IMR-90 (cell line): ENCODE measurements around the gene TMEM176B. TPM values are rescaled to one million over a fixed set of nuclear protein-coding genes. Genes with fewer than 3 reads are reported as not detected.

Experiments used
- ATAC-seq: fragments of 200-7000 bp; cut with Tn5 transposase; 2 replicates; pipeline ENCODE4 v1.9.1; 2020; ENCODE audit warnings: low read depth, mild to moderate bottlenecking, moderate library complexity
- BruUV-seq: library from RNA; stranded (reverse); fragments of 400-500 nt; replicated peaks from 2 replicates; lab custom pipeline; 2021; lab: Mats Ljungman, UMichigan
- CTCF ChIA-PET: fragments of 300-600 bp; formaldehyde crosslinking; extraction: SDS; loops from one replicate; lab custom pipeline; 2021; ENCODE audit warnings: antibody characterized with exemption; lab: Yijun Ruan, JAX
- POLR2A ChIA-PET: fragments of 300-600 bp; sonication (Branson Sonifier 250); formaldehyde crosslinking; loops from one replicate; lab custom pipeline; 2022; ENCODE audit warnings: antibody characterized with exemption; ENCODE audit not compliant: unreplicated experiment; lab: Charles Lee
- DNase-seq: peaks from one replicate; pipeline ENCODE4 v3.0.0; 2013
- H2AFZ ChIP-seq: replicated peaks from 2 replicates; pipeline ENCODE3; 2013; ENCODE audit warnings: low read length, mild to moderate bottlenecking; ENCODE audit not compliant: poor library complexity
- H2AK5ac ChIP-seq: 2 replicates; pipeline ENCODE4 v1.6.1; 2013; ENCODE audit warnings: low read depth, low read length, inconsistent platforms
- H2AK9ac ChIP-seq: replicated peaks from 2 replicates; pipeline ENCODE3; 2013; ENCODE audit warnings: mild to moderate bottlenecking, low read depth, low read length, moderate library complexity; ENCODE audit not compliant: poor library complexity
- H2BK120ac ChIP-seq: 2 replicates; pipeline ENCODE4 v1.6.1; 2013; ENCODE audit warnings: low read depth, low read length, inconsistent platforms
- H2BK15ac ChIP-seq: 3 replicates; pipeline ENCODE4 v1.6.1; 2013; ENCODE audit warnings: low read depth, low read length, inconsistent platforms
- H2BK20ac ChIP-seq: 2 replicates; pipeline ENCODE4 v1.6.1; 2013; ENCODE audit warnings: low read depth, mild to moderate bottlenecking, inconsistent platforms, low read length, moderate library complexity
- H2BK5ac ChIP-seq: 2 replicates; pipeline ENCODE4 v1.6.1; 2013; ENCODE audit warnings: mild to moderate bottlenecking, low read depth, low read length, inconsistent platforms; ENCODE audit not compliant: poor library complexity, severe bottlenecking
- H3K14ac ChIP-seq: replicated peaks from 2 replicates; pipeline ENCODE4 v1.6.1; 2013; ENCODE audit warnings: low read depth, low read length, inconsistent platforms
- H3K18ac ChIP-seq: 2 replicates; pipeline ENCODE4 v1.6.1; 2013; ENCODE audit warnings: low read depth, low read length, control low read depth
- H3K23ac ChIP-seq: 2 replicates; pipeline ENCODE4 v1.6.1; 2013; ENCODE audit warnings: low read depth, low read length, inconsistent platforms
- H3K27ac ChIP-seq: 2 replicates; pipeline ENCODE4 v1.5.1; 2013; ENCODE audit warnings: mild to moderate bottlenecking, control low read depth, low read length; ENCODE audit not compliant: insufficient read depth
- H3K27me3 ChIP-seq: 2 replicates; pipeline ENCODE4 v1.6.1; 2013; ENCODE audit warnings: low read length; ENCODE audit not compliant: control insufficient read depth, insufficient read depth
- H3K36me3 ChIP-seq: 2 replicates; pipeline ENCODE4 v1.6.1; 2013; ENCODE audit warnings: low read length, mixed read lengths; ENCODE audit not compliant: control insufficient read depth, insufficient read depth
- H3K4ac ChIP-seq: 2 replicates; pipeline ENCODE4 v1.6.1; 2013; ENCODE audit warnings: low read depth, low read length, inconsistent platforms
- H3K4me1 ChIP-seq: 2 replicates; pipeline ENCODE4 v1.6.1; 2013; ENCODE audit warnings: low read length, mixed read lengths; ENCODE audit not compliant: control insufficient read depth, insufficient read depth
- H3K4me2 ChIP-seq: 2 replicates; pipeline ENCODE4 v1.6.1; 2013; ENCODE audit warnings: low read depth, mild to moderate bottlenecking, control low read depth, low read length, moderate library complexity
- H3K4me3 ChIP-seq: 2 replicates; pipeline ENCODE4 v1.5.1; 2013; ENCODE audit warnings: low read depth, mild to moderate bottlenecking, control low read depth, low read length, moderate library complexity; ENCODE audit not compliant: insufficient read depth
- H3K56ac ChIP-seq: 2 replicates; pipeline ENCODE4 v1.6.1; 2013; ENCODE audit warnings: low read length, inconsistent platforms; ENCODE audit not compliant: insufficient read depth; ENCODE audit errors: extremely low read depth
- H3K79me1 ChIP-seq, 2 experiments: 2 replicates each; pipeline ENCODE4 v1.6.1; 2013; ENCODE audit warnings: low read length in 2 of 2, inconsistent platforms in 1 of 2, low read depth in 1 of 2
- H3K9ac ChIP-seq: 2 replicates; pipeline ENCODE4 v1.6.1; 2013; ENCODE audit warnings: low read depth, low read length, control low read depth
- H3K9me1 ChIP-seq: 2 replicates; pipeline ENCODE4 v1.6.1; 2013; ENCODE audit warnings: low read length, inconsistent platforms; ENCODE audit not compliant: insufficient read depth
- H3K9me3 ChIP-seq: 2 replicates; pipeline ENCODE4 v1.6.1; 2013; ENCODE audit warnings: low read length; ENCODE audit not compliant: control insufficient read depth, insufficient read depth
- H4K20me1 ChIP-seq: 2 replicates; pipeline ENCODE4 v1.6.1; 2013; ENCODE audit warnings: low read length, inconsistent platforms; ENCODE audit not compliant: insufficient read depth
- H4K5ac ChIP-seq: 2 replicates; pipeline ENCODE4 v1.6.1; 2013; ENCODE audit warnings: mild to moderate bottlenecking, low read depth, low read length, control low read depth
- H4K8ac ChIP-seq, 2 experiments: 2 replicates each; pipeline ENCODE4 v1.6.1; 2013; ENCODE audit warnings: low read depth in 2 of 2, low read length in 2 of 2, control low read depth in 1 of 2, inconsistent platforms in 1 of 2
- H4K91ac ChIP-seq: 2 replicates; pipeline ENCODE4 v1.6.1; 2013; ENCODE audit warnings: low read depth, low read length, inconsistent platforms; ENCODE audit not compliant: insufficient read depth
- NFE2L2 ChIP-seq: fragments of 150-350 bp; IDR thresholded peaks from 2 replicates; pipeline ENCODE4 v1.6.1; 2016; ENCODE audit warnings: low read depth, mild to moderate bottlenecking, low read length
- WGBS, 2 experiments: methylation state at CpG; one replicate each; pipeline versions ENCODE4 v1.1.5 to v1.1.7; 2013; ENCODE audit warnings: missing lambda C conversion rate in 2 of 2; ENCODE audit not compliant: insufficient read length in 1 of 2; ENCODE audit errors: extremely low coverage in 2 of 2; 5-methylcytosine and 5-hydroxymethylcytosine counted together
- dilution Hi-C: fragments of 300-500 bp; cut with HindIII; formaldehyde crosslinking; loops from one replicate; pipeline ENCODE4 v1.14.3; 2018; ENCODE audit warnings: low sequenced_read_pairs; ENCODE audit not compliant: unreplicated experiment
- in situ Hi-C: fragments of 300-500 bp; cut with MboI; formaldehyde crosslinking; loops from 3 replicates; pipeline ENCODE4 v1.14.3; 2019; ENCODE audit warnings: low sequenced_read_pairs, inconsistent platforms, mixed read lengths
- intact Hi-C: fragments of 100-400 bp; cut with micrococcal nuclease; formaldehyde crosslinking; loops from 2 replicates; pipeline ENCODE4 v1.10.0; 2022
- polyA plus RNA-seq, 3 experiments: library from polyadenylated mRNA; depleted of rRNA; stranded (reverse); fragments of >200 nt; gene quantifications; 2 replicates each; pipeline ENCODE4 v1.2.3, GENCODE V29; 2012; ENCODE audit warnings: low replicate concordance in 1 of 3
- total RNA-seq: library from RNA; depleted of rRNA; stranded (reverse); fragments of >200 nt; gene quantifications from 2 replicates; pipeline ENCODE4 v1.2.3, GENCODE V29; 2012
- TF ChIP-seq, protein P1 (sequence below): conservative IDR thresholded peaks from 2 replicates; pipeline ENCODE4 v1.5.1; 2012; ENCODE audit warnings: mild to moderate bottlenecking, low read depth, low read length, improper control_type of control experiment

The TMEM176B gene
- total and polyA plus RNA-seq, 2 of the 4 experiments (the other 2 are of a cell fraction): not detected

DNA sequence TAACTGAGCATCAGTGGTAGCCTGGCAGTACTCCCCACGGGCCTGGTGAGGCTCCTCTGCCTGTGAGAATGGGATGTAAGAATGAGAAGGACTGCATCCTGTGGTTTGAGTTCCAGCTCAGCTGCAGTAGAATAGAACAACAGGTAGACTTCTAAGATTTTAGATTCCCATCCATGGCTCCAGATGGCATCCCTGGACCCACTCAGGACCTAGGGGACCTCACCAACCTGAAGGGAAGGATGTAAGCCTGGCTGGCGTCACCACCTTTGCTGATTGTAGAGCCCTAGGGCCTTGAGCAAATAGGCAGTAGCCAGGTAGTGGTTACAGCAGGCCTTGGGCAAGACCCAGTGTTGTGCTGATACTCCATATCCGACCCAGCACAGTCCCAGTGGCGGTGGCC, 42.6 kb upstream of the TMEM176B start:
- ChIA-PET POLR2A (no interaction called here), CTCF (no interaction called here)
- Histone ChIP-seq H3K18ac (no peak overlapping the region), H3K14ac (no peak overlapping the region), H2AK5ac (no peak overlapping the region), H4K91ac (no peak overlapping the region), H2AFZ (no peak overlapping the region), H3K4me3 (no peak overlapping the region), H3K79me1 (no peaks in the 10 kb centered on the region), H4K8ac (no peak overlapping the region), H3K27ac (no peak overlapping the region), H2BK20ac (no peak overlapping the region), H2AK9ac (no peak overlapping the region), H2BK15ac (no peak overlapping the region), H3K4ac (no peak overlapping the region), H2BK5ac (no peak overlapping the region), H3K4me2 (no peak overlapping the region), H3K56ac (no peak overlapping the region), H3K4me1 (peaks cover 4% of the 10 kb centered on the region; the same call in 1 of the 2 replicates), H3K23ac (no peak overlapping the region), H2BK120ac (no peak overlapping the region), H4K20me1 (no peaks in the 10 kb centered on the region), H3K27me3 (no peaks in the 10 kb centered on the region), H3K36me3 (no peaks in the 10 kb centered on the region), H3K9ac (no peak overlapping the region), H3K9me3 (no peaks in the 10 kb centered on the region), H4K5ac (no peak overlapping the region), H3K9me1 (no peaks in the 10 kb centered on the region)
- BruUV-seq: no TSS peak
- WGBS, 2 experiments: 100% methylated on average over 1 of the region's 4 CpGs; no CpG with 5 or more reads in 1 of the 2 experiments
- DNase-seq (no peak), ATAC-seq (no peak)
- in situ Hi-C loops: no loop called here
- dilution Hi-C loops: no loop called here
- intact Hi-C loops: loop anchor here (2.0 kb wide), 1 partner anchor 22 kb away; no protein-coding TSS in a partner anchor
- TF ChIP-seq, protein P1, sequence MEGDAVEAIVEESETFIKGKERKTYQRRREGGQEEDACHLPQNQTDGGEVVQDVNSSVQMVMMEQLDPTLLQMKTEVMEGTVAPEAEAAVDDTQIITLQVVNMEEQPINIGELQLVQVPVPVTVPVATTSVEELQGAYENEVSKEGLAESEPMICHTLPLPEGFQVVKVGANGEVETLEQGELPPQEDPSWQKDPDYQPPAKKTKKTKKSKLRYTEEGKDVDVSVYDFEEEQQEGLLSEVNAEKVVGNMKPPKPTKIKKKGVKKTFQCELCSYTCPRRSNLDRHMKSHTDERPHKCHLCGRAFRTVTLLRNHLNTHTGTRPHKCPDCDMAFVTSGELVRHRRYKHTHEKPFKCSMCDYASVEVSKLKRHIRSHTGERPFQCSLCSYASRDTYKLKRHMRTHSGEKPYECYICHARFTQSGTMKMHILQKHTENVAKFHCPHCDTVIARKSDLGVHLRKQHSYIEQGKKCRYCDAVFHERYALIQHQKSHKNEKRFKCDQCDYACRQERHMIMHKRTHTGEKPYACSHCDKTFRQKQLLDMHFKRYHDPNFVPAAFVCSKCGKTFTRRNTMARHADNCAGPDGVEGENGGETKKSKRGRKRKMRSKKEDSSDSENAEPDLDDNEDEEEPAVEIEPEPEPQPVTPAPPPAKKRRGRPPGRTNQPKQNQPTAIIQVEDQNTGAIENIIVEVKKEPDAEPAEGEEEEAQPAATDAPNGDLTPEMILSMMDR: no peak
- TF ChIP-seq NFE2L2: no peak
